NCI-H526 treated with DMSO at 0.1 percent for 48 hours (cell line): ENCODE data around the gene KCTD1.
"Not testable (repeated sequence)": the region's sequence is repeated elsewhere in the genome, so short reads cannot be mapped to it uniquely, and the experiment has no call there.

Source experiments
- DNase-seq: peaks from one replicate; lab custom pipeline; 2025; lab: John Stamatoyannopoulos, UW

The KCTD1 gene

GRCh38 chr18:26457611-26458353 lies 90.6 kb downstream of the KCTD1 start:
- peak; percentile 42 for DNase-seq

- no peak for DNase-seq
Measured at GRCh38 chr18:26457195-26457594, 91.2 kb downstream of the KCTD1 start.

GRCh38 chr18:26456070-26456491 lies 92.3 kb downstream of the KCTD1 start:
- DNase-seq: no peak

GRCh38 chr18:26455639-26456038 lies 92.7 kb downstream of the KCTD1 start:
- no peak for DNase-seq

- DNase-seq: no peak
Measured at GRCh38 chr18:26454616-26455015, 93.7 kb downstream of the KCTD1 start.

GRCh38 chr18:26454192-26454591 lies 94.2 kb downstream of the KCTD1 start:
- DNase-seq: no peak

GRCh38 chr18:26453386-26453901 lies 94.9 kb downstream of the KCTD1 start:
- DNase-seq: peak; percentile 53

- no peak for DNase-seq
Measured at GRCh38 chr18:26450989-26451682, 97.2 kb downstream of the KCTD1 start.

- DNase-seq: no peak
Measured at GRCh38 chr18:26448714-26449159, 99.6 kb downstream of the KCTD1 start.

- no peak for DNase-seq
Measured at GRCh38 chr18:26443853-26444252, 104.5 kb downstream of the KCTD1 start.

GRCh38 chr18:26442126-26442525 lies 106.2 kb downstream of the KCTD1 start:
- DNase-seq: no peak

- DNase-seq: no peak
Measured at GRCh38 chr18:26440644-26441043, 107.7 kb downstream of the KCTD1 start.

GRCh38 chr18:26439537-26439936 lies 108.8 kb downstream of the KCTD1 start:
- no peak for DNase-seq

GRCh38 chr18:26438980-26439379 lies 109.4 kb downstream of the KCTD1 start:
- DNase-seq: peak; percentile 89

- not testable (repeated sequence) for DNase-seq
Measured at GRCh38 chr18:26437634-26438033, 110.7 kb downstream of the KCTD1 start.

GRCh38 chr18:26436176-26437051 lies 111.9 kb downstream of the KCTD1 start:
- DNase-seq: no peak

- no peak for DNase-seq
Measured at GRCh38 chr18:26435415-26436095, 112.8 kb downstream of the KCTD1 start.

GRCh38 chr18:26434887-26435286 lies 113.5 kb downstream of the KCTD1 start:
- DNase-seq: no peak

GRCh38 chr18:26432651-26433424 lies 115.5 kb downstream of the KCTD1 start:
- DNase-seq: no peak

- DNase-seq: peak; percentile 21
Measured at GRCh38 chr18:26429535-26430226, 118.7 kb downstream of the KCTD1 start.
